K562 (cell line): ENCODE data around the gene SCAMP2. TPM values are rescaled to one million over a fixed set of nuclear protein-coding genes. Genes with fewer than 3 reads are reported as not detected.

Experiments
- ATF7 ChIP-seq: fragments of 450-650 bp; IDR thresholded peaks from 2 replicates; pipeline ENCODE4 v1.7.1; 2014; ENCODE audit warnings: mild to moderate bottlenecking, moderate library complexity
- DACH1 ChIP-seq: fragments of 450-650 bp; IDR thresholded peaks from 2 replicates; pipeline ENCODE4 v1.6.1; 2018; ENCODE audit not compliant: partially characterized antibody
- E2F3 ChIP-seq: fragments of 250-450 bp; sonication (Bioruptor Pico); IDR thresholded peaks from 2 replicates; pipeline ENCODE4 v1.4.0; 2020; ENCODE audit warnings: mild to moderate bottlenecking
- LARP7 ChIP-seq: fragments of 450-650 bp; IDR thresholded peaks from 2 replicates; pipeline ENCODE4 v1.6.1; 2016
- NFE2 ChIP-seq: IDR thresholded peaks from 2 replicates; pipeline ENCODE4 v1.6.1; 2014; ENCODE audit warnings: antibody characterized with exemption, low read depth
- PHTF2 ChIP-seq: fragments of 250-450 bp; sonication (Bioruptor Pico); IDR thresholded peaks from 2 replicates; pipeline ENCODE4 v1.5.0; 2021; ENCODE audit warnings: mild to moderate bottlenecking
- POLR3A ChIP-seq: IDR thresholded peaks from 2 replicates; pipeline ENCODE4 v1.6.1; 2011; ENCODE audit warnings: borderline replicate concordance, mild to moderate bottlenecking, moderate library complexity; ENCODE audit not compliant: insufficient read length, insufficient read depth; ENCODE audit errors: extremely low read depth
- PPARD ChIP-seq: fragments of 250-450 bp; sonication (Bioruptor Pico); IDR thresholded peaks from 2 replicates; pipeline ENCODE4 v1.8.0; 2022; ENCODE audit warnings: inconsistent platforms, mild to moderate bottlenecking, moderate library complexity
- PREB ChIP-seq: sonication (generic); formaldehyde crosslinking; IDR thresholded peaks from 2 replicates; pipeline ENCODE4 v1.8.1; 2023; ENCODE audit warnings: mild to moderate bottlenecking, missing genetic modification reagents
- SAP30 ChIP-seq: fragments of 200-600 bp; sonication (generic); IDR thresholded peaks from 2 replicates; pipeline ENCODE4 v1.6.1; 2012; ENCODE audit warnings: borderline replicate concordance, low read depth, mild to moderate bottlenecking, moderate library complexity, low read length, control low read depth, inconsistent platforms; ENCODE audit not compliant: insufficient read depth, poor library complexity, severe bottlenecking
- SIRT6 ChIP-seq: IDR thresholded peaks from one replicate; pipeline ENCODE4 v1.6.1; 2012; ENCODE audit warnings: low read depth, mild to moderate bottlenecking, control low read depth, inconsistent platforms, low read length, moderate library complexity
- ZKSCAN1 ChIP-seq: fragments of 150-350 bp; IDR thresholded peaks from 2 replicates; pipeline ENCODE4 v1.6.1; 2016; ENCODE audit warnings: low read depth, low read length
- ZNF324 ChIP-seq: fragments of 250-450 bp; sonication (Bioruptor Pico); IDR thresholded peaks from 2 replicates; pipeline ENCODE4 v1.4.0; 2020; ENCODE audit warnings: mild to moderate bottlenecking
- ZNF668 ChIP-seq: fragments of 250-450 bp; sonication (Bioruptor Pico); IDR thresholded peaks from 2 replicates; pipeline ENCODE4 v1.8.0; 2022; ENCODE audit warnings: mild to moderate bottlenecking, inconsistent platforms
- polyA plus RNA-seq, 8 experiments: library from polyadenylated mRNA; depleted of rRNA in 4 of 8; stranded (reverse) in 5 of 8; unstranded in 3 of 8; fragments of >200 nt; fragmentation: Nextera tagmentation in 2 of 8; fragmentation: Illumina TruSeq in 1 of 8; extraction: Ambion mirVana in 2 of 8; extraction: Trizol in 1 of 8; gene quantifications; 2 replicates each; pipeline versions ENCODE4 v1.2.1 to v1.2.3, GENCODE V29; 2011 to 2014; ENCODE audit warnings: inconsistent platforms in 1 of 8, missing spikeins in 1 of 8
- total RNA-seq, 7 experiments: library from RNA; depleted of rRNA in 6 of 7; stranded (reverse); fragments of >200 nt in 6 of 7; fragmentation: Illumina TruSeq in 2 of 7; extraction: Trizol in 2 of 7; gene quantifications; 2 replicates each; pipeline versions ENCODE4 v1.2.1 to v1.2.3, GENCODE V29; 2011 to 2021; ENCODE audit warnings: low replicate concordance in 1 of 7
- TF ChIP-seq, protein P1 (sequence below): sonication (generic); formaldehyde crosslinking; IDR thresholded peaks from 2 replicates; pipeline ENCODE4 v1.8.1; 2022; ENCODE audit warnings: missing genetic modification reagents
- TF ChIP-seq, protein P2 (sequence below): IDR thresholded peaks from 2 replicates; pipeline ENCODE4 v1.6.1; 2016; ENCODE audit warnings: missing genetic modification characterization, missing compliant biosample characterization
- TF ChIP-seq, protein P3 (sequence below): fragments of 250-450 bp; sonication (Bioruptor Pico); IDR thresholded peaks from 2 replicates; pipeline ENCODE4 v1.5.0; 2021
- TF ChIP-seq, protein P4 (sequence below): fragments of 450-650 bp; IDR thresholded peaks from 2 replicates; pipeline ENCODE4 v1.6.1; 2016
- TF ChIP-seq, protein P5 (sequence below): fragments of 450-650 bp; IDR thresholded peaks from 2 replicates; pipeline ENCODE4 v1.6.1; 2016; ENCODE audit warnings: borderline replicate concordance

The SCAMP2 gene
- total and polyA plus RNA-seq, 9 of the 15 experiments (the other 6 are each of a cell fraction or from before 2014, with no cell fraction given) = 5.9 to 61.1 (median 20.1) TPM

DNA sequence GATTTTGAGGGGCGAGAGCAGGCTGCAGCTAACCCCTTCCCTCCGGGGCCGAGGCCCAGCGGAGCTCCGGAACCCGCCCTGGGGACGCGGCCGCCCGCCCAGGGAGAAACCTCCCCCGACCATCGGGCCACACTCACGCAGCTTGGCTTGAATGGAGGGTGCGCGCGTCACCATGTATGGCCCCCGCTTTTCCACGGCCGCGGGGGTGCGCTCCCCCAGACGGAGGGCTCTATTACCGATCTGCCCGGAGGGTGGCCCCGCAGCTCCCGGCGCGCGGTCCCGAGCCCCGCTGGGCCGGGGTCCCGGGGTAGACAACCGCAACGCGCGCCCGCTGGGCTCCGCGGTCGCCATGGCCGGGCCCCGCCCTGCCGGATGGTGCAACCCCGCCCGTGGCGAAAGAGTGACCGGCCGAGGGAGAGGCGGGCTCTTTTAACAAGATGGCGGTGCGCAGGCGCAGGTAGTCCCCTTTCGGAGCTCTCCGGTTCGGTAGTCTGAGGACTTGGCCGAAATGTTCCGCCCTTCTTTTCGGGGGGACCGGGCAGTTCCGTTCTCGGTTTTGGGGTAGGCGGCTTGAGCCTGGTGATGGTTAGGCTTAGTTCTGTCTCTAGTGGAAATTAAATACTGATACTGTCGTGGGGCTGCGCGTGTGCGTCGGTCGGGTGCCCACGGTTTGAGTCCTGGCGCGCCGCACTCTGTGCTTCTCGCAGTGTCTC, 33.4 kb upstream of the SCAMP2 start, which contains the start of gene FAM219B (continued):
- TF ChIP-seq E2F3 (CRISPR knock-in tag) (no peak), PPARD (CRISPR knock-in tag) (no peak), DACH1 (no peak), ZKSCAN1 (no peak), PHTF2 (CRISPR knock-in tag) (no peak), ZNF668 (CRISPR knock-in tag) (no peak), LARP7 (no peak), ZNF324 (CRISPR knock-in tag) (no peak), NFE2 (no peak), SIRT6 (no peak), ATF7 (peak; percentile 68; the same call in 1 of the 2 replicates), POLR3A (no peak), SAP30 (peak; percentile 71), PREB (CRISPR knock-in tag) (no peak)
- TF ChIP-seq, protein P1, sequence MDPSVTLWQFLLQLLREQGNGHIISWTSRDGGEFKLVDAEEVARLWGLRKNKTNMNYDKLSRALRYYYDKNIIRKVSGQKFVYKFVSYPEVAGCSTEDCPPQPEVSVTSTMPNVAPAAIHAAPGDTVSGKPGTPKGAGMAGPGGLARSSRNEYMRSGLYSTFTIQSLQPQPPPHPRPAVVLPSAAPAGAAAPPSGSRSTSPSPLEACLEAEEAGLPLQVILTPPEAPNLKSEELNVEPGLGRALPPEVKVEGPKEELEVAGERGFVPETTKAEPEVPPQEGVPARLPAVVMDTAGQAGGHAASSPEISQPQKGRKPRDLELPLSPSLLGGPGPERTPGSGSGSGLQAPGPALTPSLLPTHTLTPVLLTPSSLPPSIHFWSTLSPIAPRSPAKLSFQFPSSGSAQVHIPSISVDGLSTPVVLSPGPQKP (CRISPR knock-in tag) = no peak
- TF ChIP-seq, protein P2, sequence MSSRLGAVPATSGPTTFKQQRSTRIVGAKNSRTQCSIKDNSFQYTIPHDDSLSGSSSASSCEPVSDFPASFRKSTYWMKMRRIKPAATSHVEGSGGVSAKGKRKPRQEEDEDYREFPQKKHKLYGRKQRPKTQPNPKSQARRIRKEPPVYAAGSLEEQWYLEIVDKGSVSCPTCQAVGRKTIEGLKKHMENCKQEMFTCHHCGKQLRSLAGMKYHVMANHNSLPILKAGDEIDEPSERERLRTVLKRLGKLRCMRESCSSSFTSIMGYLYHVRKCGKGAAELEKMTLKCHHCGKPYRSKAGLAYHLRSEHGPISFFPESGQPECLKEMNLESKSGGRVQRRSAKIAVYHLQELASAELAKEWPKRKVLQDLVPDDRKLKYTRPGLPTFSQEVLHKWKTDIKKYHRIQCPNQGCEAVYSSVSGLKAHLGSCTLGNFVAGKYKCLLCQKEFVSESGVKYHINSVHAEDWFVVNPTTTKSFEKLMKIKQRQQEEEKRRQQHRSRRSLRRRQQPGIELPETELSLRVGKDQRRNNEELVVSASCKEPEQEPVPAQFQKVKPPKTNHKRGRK (tag) = no peak
- TF ChIP-seq, protein P3, sequence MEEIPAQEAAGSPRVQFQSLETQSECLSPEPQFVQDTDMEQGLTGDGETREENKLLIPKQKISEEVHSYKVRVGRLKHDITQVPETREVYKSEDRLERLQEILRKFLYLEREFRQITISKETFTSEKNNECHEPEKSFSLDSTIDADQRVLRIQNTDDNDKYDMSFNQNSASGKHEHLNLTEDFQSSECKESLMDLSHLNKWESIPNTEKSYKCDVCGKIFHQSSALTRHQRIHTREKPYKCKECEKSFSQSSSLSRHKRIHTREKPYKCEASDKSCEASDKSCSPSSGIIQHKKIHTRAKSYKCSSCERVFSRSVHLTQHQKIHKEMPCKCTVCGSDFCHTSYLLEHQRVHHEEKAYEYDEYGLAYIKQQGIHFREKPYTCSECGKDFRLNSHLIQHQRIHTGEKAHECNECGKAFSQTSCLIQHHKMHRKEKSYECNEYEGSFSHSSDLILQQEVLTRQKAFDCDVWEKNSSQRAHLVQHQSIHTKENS (CRISPR knock-in tag) = peak; percentile 4; the same call in 1 of the 2 replicates
- TF ChIP-seq, protein P4, sequence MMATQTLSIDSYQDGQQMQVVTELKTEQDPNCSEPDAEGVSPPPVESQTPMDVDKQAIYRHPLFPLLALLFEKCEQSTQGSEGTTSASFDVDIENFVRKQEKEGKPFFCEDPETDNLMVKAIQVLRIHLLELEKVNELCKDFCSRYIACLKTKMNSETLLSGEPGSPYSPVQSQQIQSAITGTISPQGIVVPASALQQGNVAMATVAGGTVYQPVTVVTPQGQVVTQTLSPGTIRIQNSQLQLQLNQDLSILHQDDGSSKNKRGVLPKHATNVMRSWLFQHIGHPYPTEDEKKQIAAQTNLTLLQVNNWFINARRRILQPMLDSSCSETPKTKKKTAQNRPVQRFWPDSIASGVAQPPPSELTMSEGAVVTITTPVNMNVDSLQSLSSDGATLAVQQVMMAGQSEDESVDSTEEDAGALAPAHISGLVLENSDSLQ = peak; percentile 20; the same call in 1 of the 2 replicates
- TF ChIP-seq, protein P5, sequence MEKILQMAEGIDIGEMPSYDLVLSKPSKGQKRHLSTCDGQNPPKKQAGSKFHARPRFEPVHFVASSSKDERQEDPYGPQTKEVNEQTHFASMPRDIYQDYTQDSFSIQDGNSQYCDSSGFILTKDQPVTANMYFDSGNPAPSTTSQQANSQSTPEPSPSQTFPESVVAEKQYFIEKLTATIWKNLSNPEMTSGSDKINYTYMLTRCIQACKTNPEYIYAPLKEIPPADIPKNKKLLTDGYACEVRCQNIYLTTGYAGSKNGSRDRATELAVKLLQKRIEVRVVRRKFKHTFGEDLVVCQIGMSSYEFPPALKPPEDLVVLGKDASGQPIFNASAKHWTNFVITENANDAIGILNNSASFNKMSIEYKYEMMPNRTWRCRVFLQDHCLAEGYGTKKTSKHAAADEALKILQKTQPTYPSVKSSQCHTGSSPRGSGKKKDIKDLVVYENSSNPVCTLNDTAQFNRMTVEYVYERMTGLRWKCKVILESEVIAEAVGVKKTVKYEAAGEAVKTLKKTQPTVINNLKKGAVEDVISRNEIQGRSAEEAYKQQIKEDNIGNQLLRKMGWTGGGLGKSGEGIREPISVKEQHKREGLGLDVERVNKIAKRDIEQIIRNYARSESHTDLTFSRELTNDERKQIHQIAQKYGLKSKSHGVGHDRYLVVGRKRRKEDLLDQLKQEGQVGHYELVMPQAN = peak; percentile 68; the same call in 1 of the 2 replicates
